ENCODE measurements around the gene BRD4. TPM values are rescaled to one million over a fixed set of nuclear protein-coding genes. Genes with fewer than 3 reads are reported as not detected.

BRD4 gene
- polyA plus RNA-seq, 1 donor from 2014 or later = 3.6 TPM

DNA sequence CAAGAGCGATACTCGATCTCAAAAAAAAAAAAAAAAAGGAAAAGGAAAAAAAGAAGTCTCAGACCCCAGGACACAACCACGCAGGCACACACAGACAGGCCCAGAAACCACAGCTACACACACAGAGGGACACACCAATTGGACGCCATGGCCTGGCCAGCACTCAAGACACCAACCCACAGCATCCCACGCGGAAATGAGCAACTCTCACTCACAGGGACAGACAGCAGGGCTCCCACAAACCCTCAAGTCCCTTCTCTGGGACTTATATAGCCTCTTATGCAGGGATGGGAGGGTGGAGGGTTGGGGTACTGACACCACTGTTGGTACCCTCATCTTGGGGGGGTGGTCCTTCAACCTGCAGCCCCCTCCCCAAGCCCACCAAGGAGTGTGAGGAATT lies 137.4 kb downstream of the BRD4 start:
- peak overlapping the region; percentile 59 for H3K4me3 ChIP-seq (ENCODE audit: low read length)
- peaks cover 11% of the 10 kb centered on the region for H3K79me2 ChIP-seq (replicated peaks; ENCODE audit: insufficient read depth, low read length)
- H3F3A ChIP-seq (ENCODE audit: insufficient read depth, low read length, poor library complexity, severe bottlenecking) = no peaks in the 10 kb centered on the region
- TF ChIP-seq, protein P1, sequence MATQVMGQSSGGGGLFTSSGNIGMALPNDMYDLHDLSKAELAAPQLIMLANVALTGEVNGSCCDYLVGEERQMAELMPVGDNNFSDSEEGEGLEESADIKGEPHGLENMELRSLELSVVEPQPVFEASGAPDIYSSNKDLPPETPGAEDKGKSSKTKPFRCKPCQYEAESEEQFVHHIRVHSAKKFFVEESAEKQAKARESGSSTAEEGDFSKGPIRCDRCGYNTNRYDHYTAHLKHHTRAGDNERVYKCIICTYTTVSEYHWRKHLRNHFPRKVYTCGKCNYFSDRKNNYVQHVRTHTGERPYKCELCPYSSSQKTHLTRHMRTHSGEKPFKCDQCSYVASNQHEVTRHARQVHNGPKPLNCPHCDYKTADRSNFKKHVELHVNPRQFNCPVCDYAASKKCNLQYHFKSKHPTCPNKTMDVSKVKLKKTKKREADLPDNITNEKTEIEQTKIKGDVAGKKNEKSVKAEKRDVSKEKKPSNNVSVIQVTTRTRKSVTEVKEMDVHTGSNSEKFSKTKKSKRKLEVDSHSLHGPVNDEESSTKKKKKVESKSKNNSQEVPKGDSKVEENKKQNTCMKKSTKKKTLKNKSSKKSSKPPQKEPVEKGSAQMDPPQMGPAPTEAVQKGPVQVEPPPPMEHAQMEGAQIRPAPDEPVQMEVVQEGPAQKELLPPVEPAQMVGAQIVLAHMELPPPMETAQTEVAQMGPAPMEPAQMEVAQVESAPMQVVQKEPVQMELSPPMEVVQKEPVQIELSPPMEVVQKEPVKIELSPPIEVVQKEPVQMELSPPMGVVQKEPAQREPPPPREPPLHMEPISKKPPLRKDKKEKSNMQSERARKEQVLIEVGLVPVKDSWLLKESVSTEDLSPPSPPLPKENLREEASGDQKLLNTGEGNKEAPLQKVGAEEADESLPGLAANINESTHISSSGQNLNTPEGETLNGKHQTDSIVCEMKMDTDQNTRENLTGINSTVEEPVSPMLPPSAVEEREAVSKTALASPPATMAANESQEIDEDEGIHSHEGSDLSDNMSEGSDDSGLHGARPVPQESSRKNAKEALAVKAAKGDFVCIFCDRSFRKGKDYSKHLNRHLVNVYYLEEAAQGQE (IDR thresholded peaks at IDR 0.05; ENCODE audit: borderline replicate concordance) = no peak
- TF ChIP-seq MXI1 (conservative IDR thresholded peaks at IDR 0.05; ENCODE audit: poor library complexity, severe bottlenecking) (no peak), SMC3 (conservative IDR thresholded peaks at IDR 0.05; ENCODE audit: poor library complexity) (no peak), TAF1 (IDR thresholded peaks at IDR 0.05; ENCODE audit: low read depth) (no peak), POLR2AphosphoS5 (IDR thresholded peaks at IDR 0.05) (no peak), RAD21 (conservative IDR thresholded peaks at IDR 0.05) (no peak), EZH2 (IDR thresholded peaks at IDR 0.05; ENCODE audit: borderline replicate concordance, insufficient read depth, low read length, poor library complexity, severe bottlenecking) (no peak), EP300 (conservative IDR thresholded peaks at IDR 0.05; ENCODE audit: poor library complexity, severe bottlenecking) (no peak)
- TF ChIP-seq, protein P2, sequence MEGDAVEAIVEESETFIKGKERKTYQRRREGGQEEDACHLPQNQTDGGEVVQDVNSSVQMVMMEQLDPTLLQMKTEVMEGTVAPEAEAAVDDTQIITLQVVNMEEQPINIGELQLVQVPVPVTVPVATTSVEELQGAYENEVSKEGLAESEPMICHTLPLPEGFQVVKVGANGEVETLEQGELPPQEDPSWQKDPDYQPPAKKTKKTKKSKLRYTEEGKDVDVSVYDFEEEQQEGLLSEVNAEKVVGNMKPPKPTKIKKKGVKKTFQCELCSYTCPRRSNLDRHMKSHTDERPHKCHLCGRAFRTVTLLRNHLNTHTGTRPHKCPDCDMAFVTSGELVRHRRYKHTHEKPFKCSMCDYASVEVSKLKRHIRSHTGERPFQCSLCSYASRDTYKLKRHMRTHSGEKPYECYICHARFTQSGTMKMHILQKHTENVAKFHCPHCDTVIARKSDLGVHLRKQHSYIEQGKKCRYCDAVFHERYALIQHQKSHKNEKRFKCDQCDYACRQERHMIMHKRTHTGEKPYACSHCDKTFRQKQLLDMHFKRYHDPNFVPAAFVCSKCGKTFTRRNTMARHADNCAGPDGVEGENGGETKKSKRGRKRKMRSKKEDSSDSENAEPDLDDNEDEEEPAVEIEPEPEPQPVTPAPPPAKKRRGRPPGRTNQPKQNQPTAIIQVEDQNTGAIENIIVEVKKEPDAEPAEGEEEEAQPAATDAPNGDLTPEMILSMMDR (IDR thresholded peaks at IDR 0.05; ENCODE audit: poor library complexity, severe bottlenecking) = no peak
- no peaks in the 10 kb centered on the region for H3K9me3 ChIP-seq (ENCODE audit: low read length)
- H3K27me3 ChIP-seq (ENCODE audit: insufficient read depth, low read depth, low read length) = no peaks in the 10 kb centered on the region
- H4K20me1 ChIP-seq (ENCODE audit: insufficient read depth) = no peaks in the 10 kb centered on the region
- no peaks in the 10 kb centered on the region for H3K9me2 ChIP-seq (ENCODE audit: insufficient read depth, low read length)
- H3K27ac ChIP-seq (ENCODE audit: low read length) = no peak overlapping the region
- H3K9ac ChIP-seq (ENCODE audit: low read length) = no peak overlapping the region
- no peak overlapping the region for H3K4me2 ChIP-seq (ENCODE audit: low read length)
- H3K36me3 ChIP-seq (ENCODE audit: insufficient read depth, low read length) = no peaks in the 10 kb centered on the region
- H2AFZ ChIP-seq (ENCODE audit: low read depth, low read length) = no peak overlapping the region

DNA sequence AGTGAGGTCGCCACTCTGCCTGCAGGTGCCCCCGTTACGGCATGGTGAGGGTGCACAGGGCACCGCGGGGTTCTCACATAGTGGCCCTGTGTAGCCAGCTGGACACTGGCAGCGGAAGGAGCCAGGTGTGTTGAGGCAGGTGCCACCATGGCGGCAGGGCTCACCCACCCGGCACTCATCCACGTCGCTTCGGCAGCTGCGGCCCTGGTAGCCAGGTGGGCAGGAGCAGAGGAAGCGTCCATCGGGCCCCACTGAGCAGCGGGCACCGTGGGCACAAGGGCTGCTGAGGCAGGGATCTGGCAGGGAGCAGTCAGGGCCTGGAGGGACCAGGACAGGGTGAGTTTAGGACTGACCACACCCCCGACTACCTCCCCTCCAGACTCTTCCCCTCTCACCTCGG lies 140.4 kb downstream of the BRD4 start:
- Histone ChIP-seq H3F3A (ENCODE audit: insufficient read depth, low read length, poor library complexity, severe bottlenecking) (no peaks in the 10 kb centered on the region), H3K79me2 (replicated peaks; ENCODE audit: insufficient read depth, low read length) (peaks cover 11% of the 10 kb centered on the region), H2AFZ (ENCODE audit: low read depth, low read length) (no peak overlapping the region), H3K9ac (ENCODE audit: low read length) (no peak overlapping the region), H3K9me3 (ENCODE audit: low read length) (no peaks in the 10 kb centered on the region), H3K27me3 (ENCODE audit: insufficient read depth, low read depth, low read length) (no peaks in the 10 kb centered on the region), H3K4me2 (ENCODE audit: low read length) (no peak overlapping the region), H3K36me3 (ENCODE audit: insufficient read depth, low read length) (no peaks in the 10 kb centered on the region), H4K20me1 (ENCODE audit: insufficient read depth) (no peaks in the 10 kb centered on the region), H3K4me3 (ENCODE audit: low read length) (no peak overlapping the region), H3K9me2 (ENCODE audit: insufficient read depth, low read length) (no peaks in the 10 kb centered on the region), H3K27ac (ENCODE audit: low read length) (no peak overlapping the region)
- TF ChIP-seq SMC3 (conservative IDR thresholded peaks at IDR 0.05; ENCODE audit: poor library complexity) (no peak), RAD21 (conservative IDR thresholded peaks at IDR 0.05) (no peak), EZH2 (IDR thresholded peaks at IDR 0.05; ENCODE audit: borderline replicate concordance, insufficient read depth, low read length, poor library complexity, severe bottlenecking) (no peak), EP300 (conservative IDR thresholded peaks at IDR 0.05; ENCODE audit: poor library complexity, severe bottlenecking) (no peak), POLR2AphosphoS5 (IDR thresholded peaks at IDR 0.05) (no peak), TAF1 (IDR thresholded peaks at IDR 0.05; ENCODE audit: low read depth) (no peak), MXI1 (conservative IDR thresholded peaks at IDR 0.05; ENCODE audit: poor library complexity, severe bottlenecking) (no peak)
- TF ChIP-seq, protein P2 (IDR thresholded peaks at IDR 0.05; ENCODE audit: poor library complexity, severe bottlenecking) = no peak
- TF ChIP-seq, protein P1 (IDR thresholded peaks at IDR 0.05; ENCODE audit: borderline replicate concordance) = no peak

Measured in neural cell (in vitro differentiated cells).